WTC11 (cell line): ENCODE data around the gene FAF1. TPM values are rescaled to one million over a fixed set of nuclear protein-coding genes. Genes with fewer than 3 reads are reported as not detected.
"Not testable (repeated sequence)": the region's sequence is repeated elsewhere in the genome, so short reads cannot be mapped to it uniquely, and the experiment has no call there.

Source experiments
- ATAC-seq: fragments of 200-7000 bp; cut with Tn5 transposase; 2 replicates; pipeline ENCODE4 v1.10.0; 2021; ENCODE audit warnings: mild to moderate bottlenecking, moderate library complexity
- CTCF ChIA-PET: fragments of 300-600 bp; sonication (Branson Sonifier 250); formaldehyde crosslinking; loops from one replicate; lab custom pipeline; 2021; ENCODE audit warnings: antibody characterized with exemption; lab: Charles Lee
- POLR2A ChIA-PET: fragments of 350-600 bp; sonication (Branson Sonifier 250); formaldehyde crosslinking; loops from one replicate; lab custom pipeline; 2021; ENCODE audit warnings: antibody characterized with exemption; lab: Charles Lee
- DNase-seq: peaks from one replicate; pipeline ENCODE4 v3.0.0; 2021; ENCODE audit warnings: low spot score
- H3K27ac Mint-ChIP-seq: 2 replicates; pipeline ENCODE4 v1.8.0; 2021; ENCODE audit warnings: mixed read lengths
- H3K27me3 Mint-ChIP-seq: 2 replicates; pipeline ENCODE4 v1.8.0; 2021; ENCODE audit warnings: low read depth, mild to moderate bottlenecking, moderate library complexity, mixed read lengths
- H3K36me3 Mint-ChIP-seq: 2 replicates; pipeline ENCODE4 v1.8.0; 2021; ENCODE audit warnings: mixed read lengths
- H3K4me1 Mint-ChIP-seq: 2 replicates; pipeline ENCODE4 v1.8.0; 2022; ENCODE audit warnings: mixed read lengths
- H3K4me3 Mint-ChIP-seq: 2 replicates; pipeline ENCODE4 v1.8.0; 2021; ENCODE audit warnings: mild to moderate bottlenecking, moderate library complexity, mixed read lengths
- H3K9me3 Mint-ChIP-seq: 2 replicates; pipeline ENCODE4 v1.8.0; 2021; ENCODE audit warnings: mixed read lengths
- CBFB ChIP-seq: sonication (generic); formaldehyde crosslinking; IDR thresholded peaks from 2 replicates; pipeline ENCODE4 v1.8.1; 2022; ENCODE audit warnings: mild to moderate bottlenecking, low read depth, missing genetic modification reagents
- E2F4 ChIP-seq: sonication (generic); formaldehyde crosslinking; IDR thresholded peaks from 2 replicates; pipeline ENCODE4 v1.8.1; 2022; ENCODE audit warnings: low read depth, mild to moderate bottlenecking, moderate library complexity, missing genetic modification reagents, borderline replicate concordance
- E2F5 ChIP-seq: sonication (generic); formaldehyde crosslinking; IDR thresholded peaks from 2 replicates; pipeline ENCODE4 v1.8.1; 2022; ENCODE audit warnings: mild to moderate bottlenecking, moderate library complexity, missing genetic modification reagents
- EMX1 ChIP-seq: fragments of 250-450 bp; sonication (Bioruptor Pico); IDR thresholded peaks from 2 replicates; pipeline ENCODE4 v1.8.0; 2021; ENCODE audit warnings: mild to moderate bottlenecking
- HMGXB4 ChIP-seq: sonication (generic); formaldehyde crosslinking; IDR thresholded peaks from 2 replicates; pipeline ENCODE4 v1.8.1; 2023; ENCODE audit warnings: mild to moderate bottlenecking, moderate library complexity, missing genetic modification reagents
- IRF2 ChIP-seq: sonication (generic); formaldehyde crosslinking; IDR thresholded peaks from 2 replicates; pipeline ENCODE4 v1.8.0; 2022; ENCODE audit warnings: low read depth, missing genetic modification reagents, borderline replicate concordance
- JUN ChIP-seq: sonication (generic); formaldehyde crosslinking; IDR thresholded peaks from 2 replicates; pipeline ENCODE4 v1.8.0; 2023; ENCODE audit warnings: mild to moderate bottlenecking, missing genetic modification reagents
- MLX ChIP-seq: sonication (generic); formaldehyde crosslinking; IDR thresholded peaks from 2 replicates; pipeline ENCODE4 v1.8.1; 2023; ENCODE audit warnings: mild to moderate bottlenecking, missing genetic modification reagents, moderate library complexity
- SMAD4 ChIP-seq: sonication (generic); formaldehyde crosslinking; IDR thresholded peaks from 2 replicates; pipeline ENCODE4 v1.8.0; 2022; ENCODE audit warnings: mild to moderate bottlenecking, missing genetic modification reagents
- SP1 ChIP-seq: sonication (generic); formaldehyde crosslinking; conservative IDR thresholded peaks from 2 replicates; pipeline ENCODE4 v1.8.1; 2022; ENCODE audit warnings: missing genetic modification reagents
- STAT6 ChIP-seq: sonication (generic); formaldehyde crosslinking; conservative IDR thresholded peaks from 2 replicates; pipeline ENCODE4 v1.8.1; 2023; ENCODE audit warnings: mild to moderate bottlenecking, low read depth, missing genetic modification reagents, moderate library complexity
- ZBTB21 ChIP-seq: sonication (generic); formaldehyde crosslinking; IDR thresholded peaks from 2 replicates; pipeline ENCODE4 v1.8.1; 2023; ENCODE audit warnings: mild to moderate bottlenecking, missing genetic modification reagents, borderline replicate concordance
- ZBTB43 ChIP-seq: sonication (generic); formaldehyde crosslinking; IDR thresholded peaks from 2 replicates; pipeline ENCODE4 v1.8.1; 2023; ENCODE audit warnings: mild to moderate bottlenecking, missing genetic modification reagents
- ZNF281 ChIP-seq: sonication (generic); formaldehyde crosslinking; IDR thresholded peaks from 2 replicates; pipeline ENCODE4 v1.8.0; 2023; ENCODE audit warnings: mild to moderate bottlenecking, missing genetic modification reagents
- ZNF317 ChIP-seq: sonication (generic); formaldehyde crosslinking; IDR thresholded peaks from 2 replicates; pipeline ENCODE4 v1.8.1; 2023; ENCODE audit warnings: low read depth, mild to moderate bottlenecking, moderate library complexity, missing genetic modification reagents, borderline replicate concordance
- ZNF671 ChIP-seq: fragments of 250-450 bp; sonication (Bioruptor Pico); IDR thresholded peaks from 2 replicates; pipeline ENCODE4 v1.8.0; 2021; ENCODE audit warnings: mild to moderate bottlenecking
- total RNA-seq: library from RNA; stranded (reverse); gene quantifications from 3 replicates; pipeline ENCODE4 v1.2.3, GENCODE V29; 2021

FAF1 gene
- total RNA-seq, 1 experiment from 2014 or later, result 53.5 TPM

- Mint-ChIP-seq H3K9me3 (peaks cover 3% of the 10 kb centered on the region; the same call in 1 of the 2 replicates), H3K4me1 (peaks cover 9% of the 10 kb centered on the region), H3K4me3 (no peak overlapping the region), H3K36me3 (peaks cover 12% of the 10 kb centered on the region), H3K27me3 (no peaks in the 10 kb centered on the region), H3K27ac (no peak overlapping the region)
- ATAC-seq (no peak), DNase-seq (no peak)
- no peak for TF ChIP-seq EMX1 (CRISPR knock-in tag)
- TF ChIP-seq HMGXB4 (CRISPR knock-in tag), result no peak
- no peak for TF ChIP-seq CBFB
- TF ChIP-seq ZNF317, result no peak
- TF ChIP-seq ZBTB43 (CRISPR knock-in tag), result no peak
- no peak for TF ChIP-seq ZBTB21 (CRISPR knock-in tag)
- TF ChIP-seq IRF2 (CRISPR knock-in tag), result no peak
- no peak for TF ChIP-seq MLX (CRISPR knock-in tag)
- no peak for TF ChIP-seq STAT6
- TF ChIP-seq SP1 (CRISPR knock-in tag), result no peak
- no peak for TF ChIP-seq SMAD4 (CRISPR knock-in tag)
- no peak for TF ChIP-seq ZNF671 (CRISPR knock-in tag)
- no peak for TF ChIP-seq E2F4
- TF ChIP-seq JUN (CRISPR knock-in tag), result no peak
- TF ChIP-seq E2F5, result no peak
- TF ChIP-seq ZNF281 (CRISPR knock-in tag), result no peak
- POLR2A ChIA-PET, result no interaction called here
- CTCF ChIA-PET, result no interaction called here
These were observed 5.0 kb downstream of the FAF1 start for GRCh38 chr1:50955116-50955515.

GRCh38 chr1:50952566-50952965, 7.5 kb downstream of the FAF1 start:
- ATAC-seq, POLR2A ChIA-PET, CTCF ChIA-PET, H3K9me3 Mint-ChIP-seq, H3K27ac Mint-ChIP-seq, H3K4me3 Mint-ChIP-seq, DNase-seq, H3K27me3 Mint-ChIP-seq, H3K4me1 Mint-ChIP-seq: not testable (repeated sequence)
- H3K36me3 Mint-ChIP-seq, result peaks cover 12% of the 10 kb centered on the region
